Epithelial cell of esophagus (primary cell): Measurements from ENCODE around the gene OR51A4.
"Not testable (repeated sequence)": the region's sequence is repeated elsewhere in the genome, so short reads cannot be mapped to it uniquely, and the experiment has no call there.

Experiments used
- DNase-seq: peaks from one replicate; pipeline ENCODE4 v3.0.0; 2010; ENCODE audit warnings: low read depth
- H3K4me3 ChIP-seq: 2 replicates; pipeline ENCODE4 v1.5.1; 2011; ENCODE audit warnings: mild to moderate bottlenecking, low read length, control low read depth
- CTCF ChIP-seq: IDR thresholded peaks from 2 replicates; pipeline ENCODE4 v1.5.1; 2011; ENCODE audit warnings: low read depth, mild to moderate bottlenecking, low read length, control low read depth, inconsistent platforms; ENCODE audit not compliant: insufficient read depth; ENCODE audit errors: missing control alignments

Gene OR51A4

DNA sequence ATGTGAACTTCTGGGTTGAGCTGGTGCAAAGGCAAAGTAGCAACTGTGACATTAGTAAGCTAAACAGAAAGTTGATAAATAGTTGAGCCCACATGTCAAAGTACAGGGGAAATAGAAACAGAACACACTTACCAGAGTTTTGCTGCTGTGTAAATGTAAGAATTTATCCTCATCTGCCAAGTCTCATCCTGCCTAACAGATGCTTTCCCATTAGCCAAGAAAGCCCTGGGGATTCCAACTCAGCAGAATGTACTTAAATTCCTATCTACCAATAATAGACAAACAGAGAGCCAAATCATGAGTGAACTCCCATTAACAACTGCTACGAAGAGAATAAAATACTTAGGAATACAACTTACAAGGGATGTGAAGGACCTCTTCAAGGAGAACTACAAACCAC lies 15.4 kb upstream of the OR51A4 start:
- DNase-seq = no peak
- no peak overlapping the region for H3K4me3 ChIP-seq
- TF ChIP-seq CTCF = no peak

DNA sequence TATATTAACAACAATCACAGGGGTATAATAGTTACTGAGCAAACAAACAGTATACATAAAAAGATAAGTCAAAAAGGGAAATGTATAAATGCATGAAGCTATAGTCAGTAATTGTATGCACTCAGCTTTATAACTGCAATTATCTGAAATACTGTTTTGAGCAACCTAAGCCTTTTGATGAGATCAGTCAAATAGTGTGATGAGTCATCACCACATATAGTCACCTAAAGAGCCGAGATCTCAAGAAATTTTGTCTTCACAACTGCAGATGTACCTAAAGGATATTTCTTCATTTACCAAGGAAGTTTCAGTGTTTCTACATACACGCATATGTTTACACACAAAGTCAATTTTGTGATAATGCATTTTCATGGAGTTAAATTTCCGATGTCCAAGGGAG lies 13.5 kb upstream of the OR51A4 start:
- TF ChIP-seq CTCF = no peak
- no peak overlapping the region for H3K4me3 ChIP-seq
- peak; percentile 1 for DNase-seq

DNA sequence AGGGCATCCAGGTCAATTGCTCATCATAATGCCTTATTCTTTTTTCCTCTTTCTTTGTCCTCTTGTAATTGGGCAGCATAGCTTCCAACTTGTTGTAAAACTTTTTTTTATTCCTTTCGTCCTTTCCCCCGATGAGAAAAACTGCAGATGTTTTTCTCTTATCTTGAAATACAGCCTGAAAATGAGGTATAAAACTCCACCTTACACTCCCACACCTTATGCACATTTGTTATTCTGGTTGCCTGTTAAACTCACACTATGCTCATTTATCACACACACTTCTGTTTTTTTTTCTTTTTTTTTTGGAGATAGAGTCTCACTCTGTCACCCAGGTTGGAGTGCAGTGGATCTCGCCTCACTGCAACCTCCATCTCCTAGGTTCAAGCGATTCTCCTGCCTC lies 10.0 kb upstream of the OR51A4 start:
- DNase-seq = no peak
- no peak overlapping the region for H3K4me3 ChIP-seq
- no peak for TF ChIP-seq CTCF

- not testable (repeated sequence) for H3K4me3 ChIP-seq, DNase-seq
Measured at GRCh38 chr11:4955613-4956012, 8.2 kb upstream of the OR51A4 start, which contains the start of gene OR51A2. TSS of gene OR51A2 (minus strand) at chr11:4955713. CDS start at chr11:4955713, 0 bp downstream.

GRCh38 chr11:4936745-4937144 lies 10.7 kb downstream of the OR51A4 start:
- no peak for DNase-seq
- TF ChIP-seq CTCF = no peak
- no peak overlapping the region for H3K4me3 ChIP-seq

DNA sequence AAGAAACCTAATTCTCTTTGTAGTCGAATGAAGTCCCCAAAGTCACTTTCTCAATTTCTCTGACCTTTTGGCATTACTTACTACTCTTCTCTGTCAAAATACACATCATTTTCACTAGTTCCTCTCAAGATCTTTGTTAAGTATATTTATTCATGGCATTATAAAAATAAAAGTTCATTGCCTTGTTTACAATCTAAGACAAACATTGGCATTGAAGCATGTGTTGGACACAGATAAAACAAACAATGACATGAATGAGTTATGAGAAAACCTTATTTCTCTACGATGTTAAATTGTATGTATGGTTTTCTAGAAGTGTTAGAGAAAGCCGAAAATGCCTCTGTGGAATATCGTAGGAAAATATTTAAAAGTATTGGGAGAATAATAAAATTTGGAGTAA lies 14.7 kb downstream of the OR51A4 start:
- H3K4me3 ChIP-seq = no peak overlapping the region
- DNase-seq = no peak
- no peak for TF ChIP-seq CTCF

DNA sequence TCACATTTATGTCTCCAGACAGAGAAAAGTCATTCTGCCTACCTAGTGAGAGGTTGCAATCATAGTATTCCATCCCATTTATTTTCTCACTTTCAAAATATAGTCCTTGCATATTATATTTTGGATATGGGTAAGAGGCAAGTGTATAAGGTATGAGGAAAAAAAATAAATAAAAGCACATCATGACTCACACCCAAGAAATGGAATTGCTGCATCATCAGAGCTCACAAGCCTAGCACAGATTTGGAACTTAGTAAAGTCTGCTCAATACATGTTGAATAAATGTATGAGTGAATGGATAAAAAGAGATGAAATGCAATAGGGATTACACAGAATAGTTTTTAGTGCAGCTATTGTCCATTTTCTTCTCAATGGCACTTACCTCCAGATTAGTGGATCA lies 20.8 kb downstream of the OR51A4 start:
- DNase-seq = peak; percentile 14
- no peak overlapping the region for H3K4me3 ChIP-seq
- no peak for TF ChIP-seq CTCF

DNA sequence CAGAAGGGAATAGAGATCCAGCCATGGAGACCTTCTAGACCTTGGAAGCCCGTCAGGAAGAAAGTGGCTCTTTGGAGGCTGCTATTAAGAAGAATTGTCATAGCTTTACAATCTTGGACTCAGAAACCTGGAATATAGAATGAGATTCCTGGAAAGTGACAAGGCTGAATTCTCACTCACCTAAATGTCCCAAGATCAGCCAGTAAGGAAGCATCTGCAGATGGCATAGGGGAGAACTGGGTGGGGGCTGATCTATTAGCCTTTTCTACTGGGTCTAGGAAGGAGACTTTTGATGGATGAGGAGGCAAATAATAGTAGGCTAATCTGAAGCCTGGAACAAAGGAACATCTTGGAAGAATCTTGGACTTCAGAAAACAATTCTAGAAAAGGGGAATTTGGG lies 23.2 kb downstream of the OR51A4 start, which contains the start of gene OR51G1:
TSS of gene OR51G1 (minus strand) at position 101 of the 400 bp plus-strand sequence. CDS start at position 101, 0 bp downstream.
- no peak within 1 kb of the TSS for H3K4me3 ChIP-seq
- no peak for DNase-seq
- TF ChIP-seq CTCF = no peak
